Choroid plexus epithelial cell (primary cell): ENCODE measurements around the gene UPP2.

Experiments used
- DNase-seq: peaks from one replicate; pipeline ENCODE4 v3.0.0-alpha.2; 2010; ENCODE audit warnings: low read depth
- H3K4me3 ChIP-seq: 2 replicates; pipeline ENCODE4 v1.5.1; 2011; ENCODE audit warnings: low read depth, mild to moderate bottlenecking, control low read depth, low read length, moderate library complexity
- TF ChIP-seq, protein P1 (sequence below): conservative IDR thresholded peaks from 2 replicates; pipeline ENCODE4 v1.5.1; 2011; ENCODE audit warnings: low read depth, mild to moderate bottlenecking, control low read depth, inconsistent platforms, low read length, moderate library complexity

The UPP2 gene

DNA sequence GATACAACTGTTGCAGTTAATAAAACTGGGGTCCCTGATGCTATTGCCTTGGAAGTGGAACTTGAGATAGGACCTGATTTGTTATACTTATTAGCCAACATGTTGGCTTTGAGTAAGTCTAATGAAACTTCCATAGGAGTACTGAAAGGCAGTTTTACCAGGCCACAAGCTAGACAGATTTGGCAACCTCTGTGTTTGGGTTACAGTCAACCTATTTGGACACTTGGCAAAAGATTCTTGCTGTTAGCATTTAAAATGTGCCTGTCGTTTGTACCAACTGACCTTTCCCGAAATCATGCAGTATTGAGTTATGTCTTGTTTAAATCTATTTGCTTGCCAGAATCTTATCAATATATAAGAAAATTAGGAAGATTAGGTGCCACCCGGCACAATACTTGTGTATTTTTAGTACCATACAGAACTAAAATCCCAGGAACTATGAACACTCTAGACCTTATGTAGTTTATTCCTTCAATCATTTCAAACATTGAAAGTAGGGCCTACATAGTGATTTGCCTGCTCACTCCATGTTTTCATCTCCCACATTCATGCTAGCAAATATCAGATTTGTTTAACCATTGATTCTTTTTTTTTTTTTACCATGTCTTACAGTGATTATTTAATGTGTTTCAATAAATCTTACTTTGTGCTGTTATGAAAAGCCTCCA lies 35.5 kb upstream of the UPP2 start:
- no peak overlapping the region for H3K4me3 ChIP-seq
- no peak for DNase-seq
- TF ChIP-seq, protein P1, sequence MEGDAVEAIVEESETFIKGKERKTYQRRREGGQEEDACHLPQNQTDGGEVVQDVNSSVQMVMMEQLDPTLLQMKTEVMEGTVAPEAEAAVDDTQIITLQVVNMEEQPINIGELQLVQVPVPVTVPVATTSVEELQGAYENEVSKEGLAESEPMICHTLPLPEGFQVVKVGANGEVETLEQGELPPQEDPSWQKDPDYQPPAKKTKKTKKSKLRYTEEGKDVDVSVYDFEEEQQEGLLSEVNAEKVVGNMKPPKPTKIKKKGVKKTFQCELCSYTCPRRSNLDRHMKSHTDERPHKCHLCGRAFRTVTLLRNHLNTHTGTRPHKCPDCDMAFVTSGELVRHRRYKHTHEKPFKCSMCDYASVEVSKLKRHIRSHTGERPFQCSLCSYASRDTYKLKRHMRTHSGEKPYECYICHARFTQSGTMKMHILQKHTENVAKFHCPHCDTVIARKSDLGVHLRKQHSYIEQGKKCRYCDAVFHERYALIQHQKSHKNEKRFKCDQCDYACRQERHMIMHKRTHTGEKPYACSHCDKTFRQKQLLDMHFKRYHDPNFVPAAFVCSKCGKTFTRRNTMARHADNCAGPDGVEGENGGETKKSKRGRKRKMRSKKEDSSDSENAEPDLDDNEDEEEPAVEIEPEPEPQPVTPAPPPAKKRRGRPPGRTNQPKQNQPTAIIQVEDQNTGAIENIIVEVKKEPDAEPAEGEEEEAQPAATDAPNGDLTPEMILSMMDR: no peak

DNA sequence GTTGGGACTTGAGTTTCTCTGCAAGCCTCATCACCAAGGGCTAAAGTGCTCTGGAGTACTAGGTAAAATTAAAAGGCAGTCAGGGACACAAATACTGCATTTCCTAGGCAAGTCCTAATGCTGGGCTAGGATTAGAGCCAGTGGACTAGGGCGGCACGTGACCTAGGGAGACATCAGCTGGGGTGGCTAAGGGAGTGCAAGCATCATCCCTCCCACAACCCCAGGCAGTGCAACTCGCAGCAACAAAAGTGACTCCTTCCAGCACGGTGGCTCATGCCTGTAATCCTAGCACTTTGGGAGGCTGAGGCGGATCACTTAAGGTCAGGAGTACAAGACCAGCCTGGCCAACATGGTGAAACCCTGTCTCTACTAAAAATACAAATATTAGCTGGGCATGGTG lies 30.7 kb upstream of the UPP2 start:
- H3K4me3 ChIP-seq: no peak overlapping the region
- DNase-seq: no peak
- TF ChIP-seq, protein P1: no peak

DNA sequence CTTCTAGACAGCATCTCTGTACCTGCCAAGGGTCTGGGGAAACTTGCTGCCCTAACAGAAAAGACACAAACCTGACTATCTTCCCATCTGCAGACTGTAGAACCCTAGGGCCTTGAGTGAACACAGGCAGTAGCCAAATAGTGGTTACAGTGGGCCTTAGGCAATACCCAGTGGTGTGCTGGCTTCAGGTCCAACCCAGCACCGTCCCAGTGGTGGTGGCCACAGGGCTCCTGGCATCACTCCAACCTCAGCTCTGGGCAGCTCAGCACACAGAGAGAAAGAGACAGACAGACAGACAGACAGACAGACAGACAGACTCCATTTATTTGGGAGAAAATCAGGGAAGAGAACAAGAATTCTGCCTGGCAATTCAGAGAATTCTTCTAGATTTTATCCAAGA lies 29.3 kb upstream of the UPP2 start:
- TF ChIP-seq, protein P1: no peak
- DNase-seq: no peak
- no peak overlapping the region for H3K4me3 ChIP-seq

DNA sequence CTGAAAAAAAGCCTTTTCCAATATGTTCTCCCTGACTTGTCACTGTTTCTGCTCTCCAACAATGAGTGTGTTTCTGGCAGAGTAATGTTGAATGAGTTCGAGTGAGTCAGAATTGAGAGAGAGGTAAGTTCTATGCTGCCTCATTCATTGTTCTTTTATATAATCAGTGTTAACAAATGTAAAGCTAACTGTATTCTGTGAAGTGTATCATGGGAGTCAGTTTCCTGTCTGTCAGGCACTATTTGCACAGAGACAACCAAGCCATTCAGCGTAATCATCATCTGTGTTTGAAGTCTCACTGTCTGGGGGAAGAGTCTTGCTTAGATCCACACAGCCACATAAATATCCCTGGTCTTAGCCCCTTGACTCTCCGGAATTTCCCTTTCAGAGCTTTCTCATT lies 22.0 kb upstream of the UPP2 start:
- H3K4me3 ChIP-seq: no peak overlapping the region
- TF ChIP-seq, protein P1: no peak
- DNase-seq: no peak

DNA sequence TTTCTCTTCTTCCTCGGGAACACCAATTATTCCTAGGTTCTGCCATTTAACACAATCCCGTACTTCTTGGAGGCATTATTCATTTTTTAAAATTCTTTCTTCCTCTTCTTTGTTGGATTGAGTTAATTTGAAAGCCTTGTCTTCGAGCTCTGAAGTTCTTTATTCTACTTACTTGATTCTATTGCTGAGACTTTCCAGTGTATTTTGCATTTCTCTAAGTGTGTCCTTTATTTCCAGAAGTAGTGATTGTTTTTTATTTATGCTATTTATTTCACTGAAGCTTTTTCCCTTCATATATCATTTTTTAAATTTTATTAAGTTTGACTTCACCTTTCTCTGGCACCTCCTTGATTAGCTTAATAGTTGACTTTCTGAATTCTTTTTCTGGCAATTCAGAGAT lies 13.6 kb upstream of the UPP2 start:
- H3K4me3 ChIP-seq: no peak overlapping the region
- DNase-seq: no peak
- TF ChIP-seq, protein P1: no peak

DNA sequence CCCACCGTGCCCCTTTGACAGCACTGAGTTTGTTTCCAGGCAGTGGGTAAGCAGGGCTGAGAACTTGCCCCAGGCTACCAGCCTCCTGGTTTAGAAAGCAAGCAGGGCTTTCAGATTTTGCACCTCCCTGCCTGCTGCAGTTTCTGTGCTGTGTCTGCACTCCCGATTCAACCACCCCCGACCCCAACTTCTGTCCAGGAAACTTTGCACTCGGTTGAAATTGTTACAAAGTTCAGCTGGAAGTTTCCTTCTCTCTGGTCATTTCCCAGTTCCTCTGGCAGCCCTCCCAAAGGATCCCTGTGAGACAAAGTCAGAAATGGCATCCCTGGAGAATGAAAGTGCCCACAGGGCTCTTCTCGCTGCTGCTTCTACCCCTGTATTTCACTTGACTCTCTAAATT lies 12.4 kb upstream of the UPP2 start:
- no peak overlapping the region for H3K4me3 ChIP-seq
- TF ChIP-seq, protein P1: no peak
- no peak for DNase-seq

DNA sequence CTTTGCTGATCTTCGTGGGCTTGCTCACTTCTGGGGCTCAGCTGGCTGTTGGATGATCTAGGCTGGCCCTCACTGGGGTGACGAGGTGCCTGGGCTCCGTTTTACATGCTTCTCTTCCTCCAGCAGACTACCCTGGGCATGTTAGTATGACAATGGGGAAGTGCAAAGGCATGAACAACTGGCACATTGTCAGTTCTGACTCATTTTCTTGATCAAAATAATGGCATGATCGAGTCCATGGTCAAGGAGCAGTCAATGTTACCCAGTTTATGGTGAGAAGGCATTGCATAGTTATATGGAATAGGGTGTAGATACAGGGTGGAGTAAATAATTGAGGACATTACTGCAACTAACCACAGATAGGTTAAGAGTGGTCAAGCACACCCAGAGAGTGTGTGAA lies 10.0 kb upstream of the UPP2 start:
- H3K4me3 ChIP-seq: no peak overlapping the region
- DNase-seq: no peak
- TF ChIP-seq, protein P1: no peak
